Osteoblast (primary cell): ENCODE measurements around the gene SLIT2. TPM values are rescaled to one million over a fixed set of nuclear protein-coding genes. Genes with fewer than 3 reads are reported as not detected.

Experiments used
- DNase-seq: peaks from one replicate; pipeline ENCODE4 v3.0.0; 2011; ENCODE audit warnings: low spot score, mixed read lengths; ENCODE audit not compliant: insufficient read length; ENCODE audit errors: missing footprints
- H2AFZ ChIP-seq: 2 replicates; pipeline ENCODE4 v1.6.0; 2011; ENCODE audit warnings: mild to moderate bottlenecking, low read length
- H3K27ac ChIP-seq: 2 replicates; pipeline ENCODE4 v1.5.1; 2011; ENCODE audit warnings: mild to moderate bottlenecking, low read depth, low read length, moderate library complexity
- H3K27me3 ChIP-seq: 2 replicates; pipeline ENCODE4 v1.6.0; 2012; ENCODE audit warnings: mild to moderate bottlenecking, control low read depth, inconsistent platforms, low read length, moderate library complexity; ENCODE audit not compliant: insufficient read depth
- H3K36me3 ChIP-seq: 2 replicates; pipeline ENCODE4 v1.5.1; 2011; ENCODE audit warnings: mild to moderate bottlenecking, low read length, control low read depth, moderate library complexity; ENCODE audit not compliant: insufficient read depth
- H3K4me1 ChIP-seq: 2 replicates; pipeline ENCODE4 v1.5.1; 2011; ENCODE audit warnings: mild to moderate bottlenecking, low read length, control low read depth, moderate library complexity; ENCODE audit not compliant: insufficient read depth
- H3K4me2 ChIP-seq: 2 replicates; pipeline ENCODE4 v1.6.0; 2011; ENCODE audit warnings: mild to moderate bottlenecking, low read length; ENCODE audit not compliant: insufficient read depth
- H3K4me3 ChIP-seq: fragments of 200-600 bp; sonication (generic); 3 replicates; pipeline ENCODE4 v1.5.1; 2012; ENCODE audit warnings: mild to moderate bottlenecking, low read length, inconsistent platforms; ENCODE audit not compliant: insufficient read depth
- H3K79me2 ChIP-seq: 2 replicates; pipeline ENCODE4 v1.6.0; 2012; ENCODE audit warnings: mild to moderate bottlenecking, low read length, control low read depth, inconsistent platforms; ENCODE audit not compliant: insufficient read depth
- H3K9me3 ChIP-seq: 2 replicates; pipeline ENCODE4 v1.5.1; 2011; ENCODE audit warnings: low read depth, low read length, control low read depth
- H4K20me1 ChIP-seq: 2 replicates; pipeline ENCODE4 v1.6.0; 2012; ENCODE audit warnings: mild to moderate bottlenecking, low read length, control low read depth; ENCODE audit not compliant: insufficient read depth
- CTCF ChIP-seq: IDR thresholded peaks from 2 replicates; pipeline ENCODE4 v1.5.1; 2011; ENCODE audit warnings: mild to moderate bottlenecking, low read depth, low read length, moderate library complexity; ENCODE audit errors: extremely low read depth
- total RNA-seq: library from RNA; depleted of rRNA; stranded (reverse); fragments of >200 nt; gene quantifications from 2 replicates; pipeline ENCODE4 v1.2.3, GENCODE V29; 2012

Gene SLIT2
- total RNA-seq, 1 donor, result 35.8 TPM

- Histone ChIP-seq H3K27ac (no peak overlapping the region), H3K36me3 (peaks cover 5% of the 10 kb centered on the region), H3K4me1 (peaks cover 18% of the 10 kb centered on the region), H4K20me1 (peaks cover 4% of the 10 kb centered on the region), H2AFZ (no peak overlapping the region), H3K4me3 (no peak overlapping the region), H3K79me2 (peaks cover 49% of the 10 kb centered on the region), H3K27me3 (no peaks in the 10 kb centered on the region), H3K9me3 (no peaks in the 10 kb centered on the region), H3K4me2 (no peak overlapping the region)
- no peak for TF ChIP-seq CTCF
- no peak for DNase-seq
Observed at GRCh38 chr4:20273793-20274192, 22.1 kb downstream of the SLIT2 start.

GRCh38 chr4:20276848-20277247 is 25.1 kb downstream of the SLIT2 start:
- H4K20me1 ChIP-seq, result peaks cover under 1% of the 10 kb centered on the region

GRCh38 chr4:20278195-20278594 is 26.5 kb downstream of the SLIT2 start:
- Histone ChIP-seq H3K4me3 (no peak overlapping the region), H3K4me2 (no peak overlapping the region), H3K9me3 (no peaks in the 10 kb centered on the region), H3K27ac (no peak overlapping the region), H3K27me3 (no peaks in the 10 kb centered on the region), H3K36me3 (no peaks in the 10 kb centered on the region), H3K4me1 (peaks cover 6% of the 10 kb centered on the region), H4K20me1 (no peaks in the 10 kb centered on the region), H3K79me2 (peaks cover 53% of the 10 kb centered on the region), H2AFZ (no peak overlapping the region)
- no peak for TF ChIP-seq CTCF
- no peak for DNase-seq

More at GRCh38 chr4:20276848-20277247, 25.1 kb downstream of the SLIT2 start:
- no peak for TF ChIP-seq CTCF
- Histone ChIP-seq H3K27me3 (no peaks in the 10 kb centered on the region), H3K27ac (no peak overlapping the region), H3K4me2 (no peak overlapping the region), H3K9me3 (no peaks in the 10 kb centered on the region), H3K36me3 (no peaks in the 10 kb centered on the region), H3K79me2 (peaks cover 52% of the 10 kb centered on the region), H3K4me1 (peaks cover 16% of the 10 kb centered on the region), H2AFZ (no peak overlapping the region), H3K4me3 (no peak overlapping the region)
- no peak for DNase-seq

GRCh38 chr4:20279381-20279780 is 27.7 kb downstream of the SLIT2 start:
- Histone ChIP-seq H3K9me3 (no peaks in the 10 kb centered on the region), H3K4me1 (peaks cover 8% of the 10 kb centered on the region), H3K27ac (no peak overlapping the region), H4K20me1 (no peaks in the 10 kb centered on the region), H3K36me3 (no peaks in the 10 kb centered on the region), H2AFZ (no peak overlapping the region), H3K4me2 (no peak overlapping the region), H3K4me3 (no peak overlapping the region), H3K79me2 (peaks cover 52% of the 10 kb centered on the region), H3K27me3 (no peaks in the 10 kb centered on the region)
- DNase-seq, result no peak
- no peak for TF ChIP-seq CTCF
